ENCODE results near the gene PAIP2B. TPM values are rescaled to one million over a fixed set of nuclear protein-coding genes. Genes with fewer than 3 reads are reported as not detected.
A peak's percentile ranks its signal among the peaks of the same experiment; 100 is the strongest.

The PAIP2B gene
- total RNA-seq (2014; rRNA removed) (3.8 and 4.0 TPM in 2 replicates), Bru-seq, nascent RNA (percentile 48 among the genes with signal in this experiment), BruChase-seq, experiment 1, labeled RNA remaining after a 6-hour chase (percentile 57 among the genes with signal in this experiment), BruChase-seq, experiment 2, labeled RNA remaining after a 2-hour chase (percentile 47 among the genes with signal in this experiment)
- long read RNA-seq, full-length matches to known transcripts, result 1 of 6 reads
- long read RNA-seq, partial matches to known transcripts, result 0 of 6 reads
- long read RNA-seq, other reads (novel, unspliced or antisense), result 5 of 6 reads

- CTCF ChIA-PET, result interaction anchor here (0.9 to 1.8 kb wide), 4 partner anchors 14 to 105 kb away, joined by 3 to 17 read pairs (median 6); partner anchors contain the start of gene ZNF638
- DNase-seq (peak; percentile 99), ATAC-seq (peak; percentile 89)
- H3K79me2 ChIP-seq (ENCODE audit: low read length), result no peaks in the 10 kb centered on the region
- no peaks in the 10 kb centered on the region for H3K27me3 ChIP-seq (ENCODE audit: low read length)
- TF ChIP-seq EZH2phosphoT487 (IDR thresholded peaks at IDR 0.05; ENCODE audit: borderline replicate concordance, low read length), result no peak
- no peak for TF ChIP-seq CTCF (conservative IDR thresholded peaks at IDR 0.05; ENCODE audit: low read depth, low read length)
- TF ChIP-seq EZH2 (IDR thresholded peaks at IDR 0.05; ENCODE audit: low read length, unreplicated experiment), result no peak
- peak within 1 kb of the TSS; percentile 64 for H3K9ac ChIP-seq (ENCODE audit: low read length)
- peak within 1 kb of the TSS; percentile 86 for H3K4me3 ChIP-seq (ENCODE audit: low read length)
- no peaks in the 10 kb centered on the region for H3F3A ChIP-seq (ENCODE audit: low read length, unreplicated experiment)
- no peaks in the 10 kb centered on the region for H3K9me3 ChIP-seq (ENCODE audit: low read length)
- H2AFZ ChIP-seq (ENCODE audit: low read length), result peak within 1 kb of the TSS; percentile 95
- H4K20me1 ChIP-seq (ENCODE audit: low read length), result no peaks in the 10 kb centered on the region
- H3K4me1 ChIP-seq (ENCODE audit: insufficient read depth, low read length), result peaks cover 10% of the 10 kb centered on the region; the same call in 1 of the 2 replicates
- no peak within 1 kb of the TSS for H3K27ac ChIP-seq (ENCODE audit: low read length)
- no peaks in the 10 kb centered on the region for H3K9me2 ChIP-seq (replicated peaks; ENCODE audit: low read length)
- intact Hi-C loops (cut with micrococcal nuclease), result loop anchor here (1.0 kb wide), 2 partner anchors 49 to 104 kb away; partner anchors contain the start of gene ZNF638
- no TSS peak for BruUV-seq (replicated peaks)
- peak within 1 kb of the TSS; percentile 96 for H3K4me2 ChIP-seq (ENCODE audit: low read length)
- H3K36me3 ChIP-seq (ENCODE audit: low read depth, low read length), result no peaks in the 10 kb centered on the region
- POLR2A ChIA-PET (ENCODE audit: unreplicated experiment), result interaction anchor here (0.6 to 1.2 kb wide), 6 partner anchors 50 to 673 kb away, joined by 3 to 11 read pairs (median 5); partner anchors contain the start of genes NAGK, TGFA and ZNF638
These were observed at the start of gene PAIP2B for GRCh38 chr2:71226965-71227560. PAIP2B (minus strand) TSS chr2:71227103; CDS start chr2:71202589, 24,514 bp downstream.

GRCh38 chr2:71275939-71276310 lies 49.0 kb upstream of the PAIP2B start:
- no peaks in the 10 kb centered on the region for H3F3A ChIP-seq (ENCODE audit: low read length, unreplicated experiment)
- peaks cover 17% of the 10 kb centered on the region for H3K4me1 ChIP-seq (ENCODE audit: insufficient read depth, low read length)
- no peaks in the 10 kb centered on the region for H4K20me1 ChIP-seq (ENCODE audit: low read length)
- H3K9me3 ChIP-seq (ENCODE audit: low read length), result no peaks in the 10 kb centered on the region
- peak overlapping the region; percentile 25; the same call in 1 of the 2 replicates for H3K9ac ChIP-seq (ENCODE audit: low read length)
- intact Hi-C loops (cut with micrococcal nuclease), result loop anchor here (1.0 to 2.0 kb wide), 2 partner anchors 49 to 55 kb away; partner anchors contain the start of genes PAIP2B and ZNF638
- ChIA-PET POLR2A (ENCODE audit: unreplicated experiment) (no interaction called here), CTCF (interaction anchor here (0.6 to 1.2 kb wide), 2 partner anchors 24 to 49 kb away, joined by 3 to 7 read pairs; partner anchors contain the start of gene PAIP2B)
- peaks cover 36% of the 10 kb centered on the region for H3K79me2 ChIP-seq (ENCODE audit: low read length)
- peak overlapping the region; percentile 85 for H2AFZ ChIP-seq (ENCODE audit: low read length)
- DNase-seq, result no peak
- no peaks in the 10 kb centered on the region for H3K36me3 ChIP-seq (ENCODE audit: low read depth, low read length)
- no TSS peak for BruUV-seq (replicated peaks)
- peak overlapping the region; percentile 96 for H3K4me2 ChIP-seq (ENCODE audit: low read length)
- no peak for TF ChIP-seq EZH2 (IDR thresholded peaks at IDR 0.05; ENCODE audit: low read length, unreplicated experiment)
- TF ChIP-seq EZH2phosphoT487 (IDR thresholded peaks at IDR 0.05; ENCODE audit: borderline replicate concordance, low read length), result no peak
- TF ChIP-seq CTCF (conservative IDR thresholded peaks at IDR 0.05; ENCODE audit: low read depth, low read length), result no peak
- no peak overlapping the region for H3K27ac ChIP-seq (ENCODE audit: low read length)
- no peak for ATAC-seq
- no peaks in the 10 kb centered on the region for H3K9me2 ChIP-seq (replicated peaks; ENCODE audit: low read length)
- peak overlapping the region; percentile 76 for H3K4me3 ChIP-seq (ENCODE audit: low read length)
- no peaks in the 10 kb centered on the region for H3K27me3 ChIP-seq (ENCODE audit: low read length)

Measured in PC-3 (cell line).